GM23338 (cell line): ENCODE measurements around the gene NPS. TPM values are rescaled to one million over a fixed set of nuclear protein-coding genes. Genes with fewer than 3 reads are reported as not detected.

Source experiments
- ATAC-seq: fragments of 200-7000 bp; cut with Tn5 transposase; 3 replicates; pipeline ENCODE4 v1.9.1; 2020
- DNase-seq: peaks from one replicate; pipeline ENCODE4 v3.0.0-alpha.2; 2015; ENCODE audit warnings: low spot score
- H2AFZ ChIP-seq: fragments of 200-600 bp; sonication (generic); 2 replicates; pipeline ENCODE4 v1.8.0; 2016; ENCODE audit warnings: antibody characterized with exemption, mild to moderate bottlenecking, moderate library complexity
- H3F3A ChIP-seq: fragments of 200-600 bp; sonication (generic); replicated peaks from 2 replicates; pipeline ENCODE4 v1.8.0; 2017; ENCODE audit warnings: antibody characterized with exemption, mixed run types, low read depth
- H3K27ac ChIP-seq: fragments of 200-600 bp; sonication (generic); 2 replicates; pipeline ENCODE4 v1.6.1; 2016; ENCODE audit warnings: low read depth
- H3K27me3 ChIP-seq: fragments of 200-600 bp; sonication (generic); 2 replicates; pipeline ENCODE4 v1.8.0; 2016; ENCODE audit warnings: mild to moderate bottlenecking, mixed run types, moderate library complexity; ENCODE audit not compliant: insufficient read depth
- H3K36me3 ChIP-seq: fragments of 200-600 bp; sonication (generic); 2 replicates; pipeline ENCODE4 v1.8.0; 2016; ENCODE audit warnings: mild to moderate bottlenecking; ENCODE audit not compliant: insufficient read depth
- H3K4me1 ChIP-seq: fragments of 200-600 bp; sonication (generic); 2 replicates; pipeline ENCODE4 v1.8.0; 2016; ENCODE audit warnings: mild to moderate bottlenecking, moderate library complexity; ENCODE audit not compliant: insufficient read depth
- H3K4me2 ChIP-seq: fragments of 200-600 bp; sonication (generic); 2 replicates; pipeline ENCODE4 v1.7.1; 2017; ENCODE audit warnings: mixed run types
- H3K4me3 ChIP-seq: fragments of 200-600 bp; sonication (generic); 2 replicates; pipeline ENCODE4 v1.6.1; 2016; ENCODE audit warnings: mixed run types
- H3K79me2 ChIP-seq: fragments of 200-600 bp; sonication (generic); replicated peaks from 2 replicates; pipeline ENCODE4 v1.8.0; 2017; ENCODE audit warnings: mild to moderate bottlenecking; ENCODE audit not compliant: insufficient read depth
- H3K9me2 ChIP-seq: fragments of 200-600 bp; sonication (generic); 2 replicates; pipeline ENCODE4 v1.8.0; 2017; ENCODE audit not compliant: insufficient read depth
- H4K20me1 ChIP-seq: fragments of 200-600 bp; sonication (generic); replicated peaks from 2 replicates; pipeline ENCODE4 v1.8.0; 2017; ENCODE audit warnings: mild to moderate bottlenecking; ENCODE audit not compliant: insufficient read depth
- H3K27ac Mint-ChIP-seq: 2 replicates; pipeline ENCODE4 v1.8.0; 2020; ENCODE audit warnings: inconsistent platforms, mild to moderate bottlenecking, moderate library complexity, mixed read lengths
- H3K27me3 Mint-ChIP-seq: 3 replicates; pipeline ENCODE4 v1.8.0; 2022; ENCODE audit warnings: low read depth, mild to moderate bottlenecking, moderate library complexity, mixed read lengths, inconsistent platforms; ENCODE audit not compliant: insufficient read depth, poor library complexity
- H3K36me3 Mint-ChIP-seq: 3 replicates; pipeline ENCODE4 v1.8.0; 2021; ENCODE audit warnings: low read depth, mild to moderate bottlenecking, inconsistent platforms, moderate library complexity, mixed read lengths
- H3K4me1 Mint-ChIP-seq: 3 replicates; pipeline ENCODE4 v1.8.0; 2020; ENCODE audit warnings: mild to moderate bottlenecking, inconsistent platforms, mixed read lengths
- H3K4me3 Mint-ChIP-seq: 3 replicates; pipeline ENCODE4 v1.8.0; 2021; ENCODE audit warnings: moderate library complexity, mild to moderate bottlenecking, inconsistent platforms, mixed read lengths
- H3K9me3 Mint-ChIP-seq: 3 replicates; pipeline ENCODE4 v1.8.0; 2020; ENCODE audit warnings: moderate library complexity, mild to moderate bottlenecking, inconsistent platforms, mixed read lengths
- CREB1 ChIP-seq: fragments of 250-450 bp; sonication (Bioruptor Pico); IDR thresholded peaks from 2 replicates; pipeline ENCODE4 v1.5.0; 2020; ENCODE audit warnings: low read depth, mild to moderate bottlenecking, moderate library complexity
- EZH2phosphoT487 ChIP-seq: fragments of 200-600 bp; sonication (generic); IDR thresholded peaks from one replicate; pipeline ENCODE4 v1.8.1; 2018; ENCODE audit warnings: antibody characterized with exemption; ENCODE audit not compliant: unreplicated experiment
- STAT1 ChIP-seq: IDR thresholded peaks from one replicate; pipeline ENCODE4 v1.6.1; 2016; ENCODE audit warnings: antibody characterized with exemption; ENCODE audit not compliant: unreplicated experiment
- ZNF331 ChIP-seq: fragments of 250-450 bp; sonication (Bioruptor Pico); IDR thresholded peaks from 2 replicates; pipeline ENCODE4 v1.5.0; 2020; ENCODE audit warnings: low read depth, mild to moderate bottlenecking, moderate library complexity
- polyA plus RNA-seq: library from polyadenylated mRNA; unstranded; fragments of >200 nt; fragmentation: Nextera tagmentation; extraction: Ambion mirVana; gene quantifications from 2 replicates; pipeline ENCODE4 v1.2.1, GENCODE V29; 2016
- total RNA-seq: library from RNA; depleted of rRNA; stranded (reverse); fragments of >200 nt; shearing (Covaris generic); gene quantifications from 2 replicates; pipeline ENCODE4 v1.2.3, GENCODE V29; 2014
- TF ChIP-seq, protein P1 (sequence below): IDR thresholded peaks from 2 replicates; pipeline ENCODE4 v1.6.1; 2016; ENCODE audit warnings: antibody characterized with exemption
- TF ChIP-seq, protein P2 (sequence below): fragments of 250-450 bp; sonication (Bioruptor Pico); IDR thresholded peaks from 2 replicates; pipeline ENCODE4 v1.5.0; 2020; ENCODE audit warnings: mild to moderate bottlenecking, moderate library complexity
- TF ChIP-seq, protein P3 (sequence below), 2 experiments: fragments of 200-600 bp in 1 of 2; sonication (generic) in 1 of 2; conservative IDR thresholded peaks; 2 replicates each; pipeline versions ENCODE4 v1.5.1 to v1.6.1; 2016 to 2017; ENCODE audit warnings: antibody characterized with exemption in 2 of 2, low read depth in 2 of 2, mild to moderate bottlenecking in 2 of 2, moderate library complexity in 1 of 2

NPS gene
- total and polyA plus RNA-seq, 2 experiments from 2014 or later, result not detected

DNA sequence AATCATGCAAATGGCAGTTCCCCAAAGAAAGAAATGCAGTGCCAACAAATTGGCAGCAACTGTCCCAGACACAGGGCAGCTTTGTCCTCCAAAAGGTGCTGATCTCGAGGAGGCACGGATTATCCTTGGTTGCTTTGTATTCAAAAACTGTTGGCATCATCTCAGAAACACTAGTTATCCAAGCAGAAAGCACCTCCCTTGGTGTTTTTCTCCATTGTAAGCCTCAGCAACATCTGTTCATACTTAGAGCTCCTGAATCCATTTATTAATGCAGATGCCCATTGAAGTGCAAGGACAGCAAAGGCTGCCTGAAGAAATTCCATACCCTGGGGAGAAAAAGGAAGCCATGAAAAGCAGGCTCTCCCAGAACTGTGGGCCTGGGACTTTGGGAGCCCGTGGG is 1.1 kb upstream of the NPS start:
- H4K20me1 ChIP-seq, result no peaks in the 10 kb centered on the region
- no peak overlapping the region for H2AFZ ChIP-seq
- H3K27me3 ChIP-seq, result no peaks in the 10 kb centered on the region
- no peaks in the 10 kb centered on the region for H3K4me1 ChIP-seq
- 0 out of 2 replicates have a peak, but pooled peaks cover 7% of the 10 kb centered on the region for H3K9me2 ChIP-seq
- no peak for ATAC-seq
- Mint-ChIP-seq H3K4me1 (no peaks in the 10 kb centered on the region), H3K27ac (no peak overlapping the region), H3K27me3 (peaks cover 8% of the 10 kb centered on the region), H3K9me3 (peaks cover 13% of the 10 kb centered on the region), H3K36me3 (no peaks in the 10 kb centered on the region), H3K4me3 (no peak overlapping the region)
- no peaks in the 10 kb centered on the region for H3F3A ChIP-seq
- no peaks in the 10 kb centered on the region for H3K79me2 ChIP-seq
- H3K4me3 ChIP-seq, result no peak overlapping the region
- no peak overlapping the region for H3K27ac ChIP-seq
- no peak overlapping the region for H3K4me2 ChIP-seq
- DNase-seq, result no peak
- TF ChIP-seq CREB1 (CRISPR knock-in tag), result no peak
- TF ChIP-seq ZNF331 (CRISPR knock-in tag), result no peak
- no peak for TF ChIP-seq EZH2phosphoT487
- TF ChIP-seq, protein P1, sequence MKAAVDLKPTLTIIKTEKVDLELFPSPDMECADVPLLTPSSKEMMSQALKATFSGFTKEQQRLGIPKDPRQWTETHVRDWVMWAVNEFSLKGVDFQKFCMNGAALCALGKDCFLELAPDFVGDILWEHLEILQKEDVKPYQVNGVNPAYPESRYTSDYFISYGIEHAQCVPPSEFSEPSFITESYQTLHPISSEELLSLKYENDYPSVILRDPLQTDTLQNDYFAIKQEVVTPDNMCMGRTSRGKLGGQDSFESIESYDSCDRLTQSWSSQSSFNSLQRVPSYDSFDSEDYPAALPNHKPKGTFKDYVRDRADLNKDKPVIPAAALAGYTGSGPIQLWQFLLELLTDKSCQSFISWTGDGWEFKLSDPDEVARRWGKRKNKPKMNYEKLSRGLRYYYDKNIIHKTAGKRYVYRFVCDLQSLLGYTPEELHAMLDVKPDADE, result no peak
- TF ChIP-seq, protein P2, sequence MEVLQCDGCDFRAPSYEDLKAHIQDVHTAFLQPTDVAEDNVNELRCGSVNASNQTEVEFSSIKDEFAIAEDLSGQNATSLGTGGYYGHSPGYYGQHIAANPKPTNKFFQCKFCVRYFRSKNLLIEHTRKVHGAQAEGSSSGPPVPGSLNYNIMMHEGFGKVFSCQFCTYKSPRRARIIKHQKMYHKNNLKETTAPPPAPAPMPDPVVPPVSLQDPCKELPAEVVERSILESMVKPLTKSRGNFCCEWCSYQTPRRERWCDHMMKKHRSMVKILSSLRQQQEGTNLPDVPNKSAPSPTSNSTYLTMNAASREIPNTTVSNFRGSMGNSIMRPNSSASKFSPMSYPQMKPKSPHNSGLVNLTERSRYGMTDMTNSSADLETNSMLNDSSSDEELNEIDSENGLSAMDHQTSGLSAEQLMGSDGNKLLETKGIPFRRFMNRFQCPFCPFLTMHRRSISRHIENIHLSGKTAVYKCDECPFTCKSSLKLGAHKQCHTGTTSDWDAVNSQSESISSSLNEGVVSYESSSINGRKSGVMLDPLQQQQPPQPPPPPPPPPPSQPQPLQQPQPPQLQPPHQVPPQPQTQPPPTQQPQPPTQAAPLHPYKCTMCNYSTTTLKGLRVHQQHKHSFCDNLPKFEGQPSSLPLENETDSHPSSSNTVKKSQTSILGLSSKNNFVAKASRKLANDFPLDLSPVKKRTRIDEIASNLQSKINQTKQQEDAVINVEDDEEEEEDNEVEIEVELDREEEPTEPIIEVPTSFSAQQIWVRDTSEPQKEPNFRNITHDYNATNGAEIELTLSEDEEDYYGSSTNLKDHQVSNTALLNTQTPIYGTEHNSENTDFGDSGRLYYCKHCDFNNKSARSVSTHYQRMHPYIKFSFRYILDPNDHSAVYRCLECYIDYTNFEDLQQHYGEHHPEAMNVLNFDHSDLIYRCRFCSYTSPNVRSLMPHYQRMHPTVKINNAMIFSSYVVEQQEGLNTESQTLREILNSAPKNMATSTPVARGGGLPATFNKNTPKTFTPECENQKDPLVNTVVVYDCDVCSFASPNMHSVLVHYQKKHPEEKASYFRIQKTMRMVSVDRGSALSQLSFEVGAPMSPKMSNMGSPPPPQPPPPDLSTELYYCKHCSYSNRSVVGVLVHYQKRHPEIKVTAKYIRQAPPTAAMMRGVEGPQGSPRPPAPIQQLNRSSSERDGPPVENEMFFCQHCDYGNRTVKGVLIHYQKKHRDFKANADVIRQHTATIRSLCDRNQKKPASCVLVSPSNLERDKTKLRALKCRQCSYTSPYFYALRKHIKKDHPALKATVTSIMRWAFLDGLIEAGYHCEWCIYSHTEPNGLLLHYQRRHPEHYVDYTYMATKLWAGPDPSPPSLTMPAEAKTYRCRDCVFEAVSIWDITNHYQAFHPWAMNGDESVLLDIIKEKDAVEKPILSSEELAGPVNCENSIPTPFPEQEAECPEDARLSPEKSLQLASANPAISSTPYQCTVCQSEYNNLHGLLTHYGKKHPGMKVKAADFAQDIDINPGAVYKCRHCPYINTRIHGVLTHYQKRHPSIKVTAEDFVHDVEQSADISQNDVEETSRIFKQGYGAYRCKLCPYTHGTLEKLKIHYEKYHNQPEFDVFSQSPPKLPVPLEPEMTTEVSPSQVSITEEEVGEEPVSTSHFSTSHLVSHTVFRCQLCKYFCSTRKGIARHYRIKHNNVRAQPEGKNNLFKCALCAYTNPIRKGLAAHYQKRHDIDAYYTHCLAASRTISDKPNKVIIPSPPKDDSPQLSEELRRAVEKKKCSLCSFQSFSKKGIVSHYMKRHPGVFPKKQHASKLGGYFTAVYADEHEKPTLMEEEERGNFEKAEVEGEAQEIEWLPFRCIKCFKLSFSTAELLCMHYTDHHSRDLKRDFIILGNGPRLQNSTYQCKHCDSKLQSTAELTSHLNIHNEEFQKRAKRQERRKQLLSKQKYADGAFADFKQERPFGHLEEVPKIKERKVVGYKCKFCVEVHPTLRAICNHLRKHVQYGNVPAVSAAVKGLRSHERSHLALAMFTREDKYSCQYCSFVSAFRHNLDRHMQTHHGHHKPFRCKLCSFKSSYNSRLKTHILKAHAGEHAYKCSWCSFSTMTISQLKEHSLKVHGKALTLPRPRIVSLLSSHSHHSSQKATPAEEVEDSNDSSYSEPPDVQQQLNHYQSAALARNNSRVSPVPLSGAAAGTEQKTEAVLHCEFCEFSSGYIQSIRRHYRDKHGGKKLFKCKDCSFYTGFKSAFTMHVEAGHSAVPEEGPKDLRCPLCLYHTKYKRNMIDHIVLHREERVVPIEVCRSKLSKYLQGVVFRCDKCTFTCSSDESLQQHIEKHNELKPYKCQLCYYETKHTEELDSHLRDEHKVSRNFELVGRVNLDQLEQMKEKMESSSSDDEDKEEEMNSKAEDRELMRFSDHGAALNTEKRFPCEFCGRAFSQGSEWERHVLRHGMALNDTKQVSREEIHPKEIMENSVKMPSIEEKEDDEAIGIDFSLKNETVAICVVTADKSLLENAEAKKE (CRISPR knock-in tag), result no peak
- TF ChIP-seq STAT1, result no peak
- TF ChIP-seq, protein P3, sequence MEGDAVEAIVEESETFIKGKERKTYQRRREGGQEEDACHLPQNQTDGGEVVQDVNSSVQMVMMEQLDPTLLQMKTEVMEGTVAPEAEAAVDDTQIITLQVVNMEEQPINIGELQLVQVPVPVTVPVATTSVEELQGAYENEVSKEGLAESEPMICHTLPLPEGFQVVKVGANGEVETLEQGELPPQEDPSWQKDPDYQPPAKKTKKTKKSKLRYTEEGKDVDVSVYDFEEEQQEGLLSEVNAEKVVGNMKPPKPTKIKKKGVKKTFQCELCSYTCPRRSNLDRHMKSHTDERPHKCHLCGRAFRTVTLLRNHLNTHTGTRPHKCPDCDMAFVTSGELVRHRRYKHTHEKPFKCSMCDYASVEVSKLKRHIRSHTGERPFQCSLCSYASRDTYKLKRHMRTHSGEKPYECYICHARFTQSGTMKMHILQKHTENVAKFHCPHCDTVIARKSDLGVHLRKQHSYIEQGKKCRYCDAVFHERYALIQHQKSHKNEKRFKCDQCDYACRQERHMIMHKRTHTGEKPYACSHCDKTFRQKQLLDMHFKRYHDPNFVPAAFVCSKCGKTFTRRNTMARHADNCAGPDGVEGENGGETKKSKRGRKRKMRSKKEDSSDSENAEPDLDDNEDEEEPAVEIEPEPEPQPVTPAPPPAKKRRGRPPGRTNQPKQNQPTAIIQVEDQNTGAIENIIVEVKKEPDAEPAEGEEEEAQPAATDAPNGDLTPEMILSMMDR (conservative IDR thresholded peaks at IDR 0.05; ENCODE audit: low read depth in 2 of 2), result no peak
- H3K36me3 ChIP-seq, result no peaks in the 10 kb centered on the region
